Muscle layer of duodenum (tissue), 2 donors: ENCODE measurements around the gene CTPS2.

ENCODE experiments used
- H3K27ac ChIP-seq: one replicate; pipeline ENCODE4 v1.7.0; 2013; ENCODE audit warnings: mild to moderate bottlenecking, low read length
- H3K27me3 ChIP-seq: one replicate; pipeline ENCODE4 v1.7.0; 2013; ENCODE audit warnings: low read depth, mild to moderate bottlenecking, control low read depth, low read length
- H3K36me3 ChIP-seq, 2 donors: one replicate each; pipeline ENCODE4 v1.7.0; 2013; ENCODE audit warnings: low read length in 2 of 2, control low read depth in 1 of 2, mild to moderate bottlenecking in 1 of 2; ENCODE audit not compliant: insufficient read depth in 2 of 2, control insufficient read depth in 1 of 2
- H3K4me1 ChIP-seq, 2 donors: one replicate each; pipeline ENCODE4 v1.7.0; 2013; ENCODE audit warnings: low read length in 2 of 2, mild to moderate bottlenecking in 2 of 2, control low read depth in 1 of 2, moderate library complexity in 1 of 2; ENCODE audit not compliant: insufficient read depth in 2 of 2, control insufficient read depth in 1 of 2
- H3K4me3 ChIP-seq, 2 donors: one replicate each; pipeline ENCODE4 v1.7.0; 2013; ENCODE audit warnings: low read length in 2 of 2, low read depth in 1 of 2, mild to moderate bottlenecking in 1 of 2
- H3K9me3 ChIP-seq, 2 donors: one replicate each; pipeline ENCODE4 v1.7.0; 2013; ENCODE audit warnings: low read length in 2 of 2, control low read depth in 1 of 2, mild to moderate bottlenecking in 1 of 2; ENCODE audit not compliant: control insufficient read depth in 1 of 2
- donor health status: healthy.

Gene CTPS2

DNA sequence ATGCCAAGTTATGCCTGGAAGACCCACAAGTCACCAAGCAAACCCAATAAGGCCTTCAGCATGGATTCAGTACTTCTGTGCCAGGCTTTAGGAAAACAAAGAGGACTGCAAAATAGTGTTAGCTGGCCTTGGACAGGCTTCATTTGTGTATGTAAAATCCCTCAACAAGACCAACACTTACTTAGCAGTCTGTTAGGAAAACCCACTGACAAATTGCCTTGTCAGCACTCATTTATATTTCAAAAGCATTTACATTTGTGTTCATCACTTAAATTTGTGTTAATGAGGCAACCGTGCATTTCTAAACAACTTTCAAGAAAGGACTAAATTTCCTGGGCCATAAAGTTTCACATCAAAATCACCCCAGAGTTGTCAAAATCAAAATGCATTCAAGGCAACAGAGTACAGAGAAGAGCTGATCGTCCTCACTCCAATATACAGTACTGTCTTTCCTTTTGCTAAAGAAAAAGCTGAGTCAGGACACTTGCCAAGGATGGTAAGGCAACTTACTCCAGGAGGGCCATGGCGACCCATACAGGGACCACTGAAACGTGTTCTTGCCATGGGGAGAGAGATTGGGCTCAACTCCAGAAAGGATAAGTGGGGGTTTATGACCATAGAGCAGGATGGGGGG lies 61.0 kb downstream of the CTPS2 start:
- Histone ChIP-seq H3K27ac (no peak overlapping the region), H3K27me3 (no peaks in the 10 kb centered on the region), H3K9me3 (no peaks in the 10 kb centered on the region), H3K4me1 (no peaks in the 10 kb centered on the region), H3K36me3 (no peaks in the 10 kb centered on the region), H3K4me3 (no peak overlapping the region)

DNA sequence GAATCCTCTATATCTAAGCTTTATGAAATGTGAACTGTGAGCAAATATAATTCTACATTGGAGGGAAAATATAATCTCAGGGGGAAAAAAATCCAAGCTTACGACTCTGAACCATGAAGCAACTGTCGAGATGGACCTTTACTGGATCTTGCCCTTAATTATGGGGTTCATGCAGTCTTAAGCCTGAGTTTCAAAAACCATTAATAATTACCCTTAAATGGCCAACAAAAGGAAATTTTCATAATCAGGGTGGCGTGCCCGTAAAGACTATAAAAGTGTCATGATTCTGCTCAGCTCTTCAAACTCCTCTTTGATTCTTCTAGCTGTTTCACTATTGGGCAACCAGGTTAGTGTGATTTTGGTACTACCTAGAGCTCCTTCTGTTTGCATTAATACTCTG lies 62.6 kb downstream of the CTPS2 start, which contains the start of gene S100G:
S100G (plus strand) TSS at position 301 of the 400 bp plus-strand sequence. CDS start 849 bp downstream, outside the sequence.
- H3K4me1 ChIP-seq = no peaks in the 10 kb centered on the region

DNA sequence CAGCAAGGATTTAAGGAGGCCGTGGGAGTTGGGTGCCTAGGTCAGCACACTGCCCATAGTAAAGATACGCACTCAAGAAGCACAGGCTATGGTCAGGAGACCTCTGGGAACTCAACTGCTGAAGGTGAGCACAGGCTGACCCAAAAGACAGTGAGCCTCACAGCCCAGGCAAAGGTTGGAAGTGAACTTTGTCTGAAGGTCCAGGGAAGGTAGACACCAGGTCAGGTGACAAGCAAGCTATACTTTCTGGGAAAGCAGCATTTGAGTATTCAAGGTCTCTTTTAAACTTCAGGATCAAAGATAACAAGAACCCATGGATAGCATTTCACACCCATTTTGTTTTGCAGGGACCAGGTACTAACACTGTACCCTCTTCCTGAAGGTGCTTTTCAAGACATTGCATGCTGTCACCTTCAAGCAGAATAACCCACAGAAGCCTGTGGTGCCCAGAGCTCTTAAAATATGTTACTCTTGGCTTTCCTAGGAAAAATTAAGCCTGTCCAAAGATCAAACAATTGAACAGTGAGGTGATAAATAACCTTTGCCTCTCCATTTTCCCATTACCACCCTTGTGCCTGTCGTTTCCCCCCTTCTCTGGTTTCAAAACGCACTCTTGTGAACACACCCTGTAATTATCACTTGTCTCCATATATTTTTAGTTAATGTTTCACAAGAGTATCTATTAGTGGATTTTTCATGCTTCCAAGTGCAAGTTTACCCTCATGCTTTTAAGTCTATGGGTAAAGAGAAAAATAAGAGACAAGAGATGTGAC lies 65.9 kb downstream of the CTPS2 start:
- H3K9me3 ChIP-seq = no peaks in the 10 kb centered on the region
- H3K27me3 ChIP-seq = no peaks in the 10 kb centered on the region
- H3K4me3 ChIP-seq = no peak overlapping the region
- H3K27ac ChIP-seq = no peak overlapping the region
- no peaks in the 10 kb centered on the region for H3K4me1 ChIP-seq
- H3K36me3 ChIP-seq = no peaks in the 10 kb centered on the region

More for the DNA sequence above, 62.6 kb downstream of the CTPS2 start, which contains the start of gene S100G:
- Histone ChIP-seq H3K27me3 (no peaks in the 10 kb centered on the region), H3K36me3 (no peaks in the 10 kb centered on the region), H3K4me3 (no peak within 1 kb of the TSS), H3K27ac (no peak within 1 kb of the TSS), H3K9me3 (no peaks in the 10 kb centered on the region)

DNA sequence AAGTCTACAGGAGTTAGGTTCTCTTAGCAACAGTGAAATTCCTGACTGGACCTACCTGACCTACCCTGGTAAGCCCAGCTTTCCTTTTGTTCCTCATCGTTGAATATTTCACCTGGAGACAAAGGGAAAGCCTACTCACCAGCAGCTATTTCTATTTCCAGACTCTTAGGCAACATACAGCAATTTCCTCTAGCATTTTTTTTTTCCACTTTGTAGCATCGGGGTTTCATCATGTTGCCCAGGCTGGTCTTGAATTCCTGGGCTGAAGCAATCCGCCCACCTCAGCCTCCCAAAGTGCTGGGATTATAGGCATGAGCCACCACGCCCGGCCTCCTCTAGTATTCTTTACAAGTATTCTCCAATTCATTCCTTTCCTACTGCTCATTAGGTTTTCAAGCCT lies 69.3 kb downstream of the CTPS2 start:
- H3K27me3 ChIP-seq = no peaks in the 10 kb centered on the region
- H3K9me3 ChIP-seq = no peaks in the 10 kb centered on the region
- no peak overlapping the region for H3K27ac ChIP-seq
- no peak overlapping the region for H3K4me3 ChIP-seq
- H3K4me1 ChIP-seq = no peaks in the 10 kb centered on the region
- peaks cover 0 to 5% of the 10 kb centered on the region in 2 donors for H3K36me3 ChIP-seq

DNA sequence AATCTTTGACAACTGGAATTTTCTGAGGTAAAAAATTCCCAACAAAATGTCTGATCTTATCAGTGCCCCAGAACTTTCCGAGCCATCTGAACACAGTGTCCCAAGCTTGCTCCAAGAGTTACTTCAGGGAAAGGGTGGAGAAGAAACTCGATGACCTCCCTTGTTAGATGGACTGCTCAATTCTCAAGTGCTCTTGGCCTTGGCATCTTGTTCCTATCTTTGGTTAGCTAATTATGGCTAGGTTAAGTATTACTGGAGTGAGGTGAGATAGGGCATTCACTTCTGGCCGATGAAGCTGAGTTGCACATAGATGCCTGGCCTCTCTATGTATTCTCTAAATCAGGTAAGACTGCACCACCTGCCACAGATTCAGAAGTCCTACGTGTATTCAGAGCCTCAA lies 71.6 kb downstream of the CTPS2 start:
- Histone ChIP-seq H3K9me3 (no peaks in the 10 kb centered on the region), H3K27me3 (no peaks in the 10 kb centered on the region), H3K4me3 (no peak overlapping the region), H3K27ac (no peak overlapping the region), H3K36me3 (peaks cover 0 to 5% of the 10 kb centered on the region in 2 donors), H3K4me1 (no peaks in the 10 kb centered on the region)

DNA sequence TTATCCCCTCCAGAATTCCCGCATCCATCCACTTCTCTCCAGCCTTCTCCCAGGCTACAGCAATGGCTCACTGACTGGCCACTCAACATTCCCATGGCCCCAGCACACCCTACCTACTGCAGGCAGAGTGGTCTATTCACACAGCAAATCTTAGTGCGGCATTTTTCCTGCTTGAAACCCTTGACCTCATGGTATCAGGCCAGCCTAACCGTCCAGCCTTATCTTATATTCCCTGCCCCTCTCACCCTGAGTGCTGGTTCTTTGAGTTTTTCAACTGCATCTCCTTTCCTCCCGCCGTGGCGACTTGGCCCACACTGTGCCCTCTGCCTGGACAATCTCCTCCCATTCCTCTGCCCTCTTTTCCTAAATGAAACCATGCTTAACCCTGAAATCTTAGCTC lies 72.5 kb downstream of the CTPS2 start:
- no peak overlapping the region for H3K27ac ChIP-seq
- peaks cover 0 to 5% of the 10 kb centered on the region in 2 donors for H3K36me3 ChIP-seq
- H3K27me3 ChIP-seq = no peaks in the 10 kb centered on the region
- no peak overlapping the region for H3K4me3 ChIP-seq
- H3K9me3 ChIP-seq = no peaks in the 10 kb centered on the region
- H3K4me1 ChIP-seq = no peaks in the 10 kb centered on the region

DNA sequence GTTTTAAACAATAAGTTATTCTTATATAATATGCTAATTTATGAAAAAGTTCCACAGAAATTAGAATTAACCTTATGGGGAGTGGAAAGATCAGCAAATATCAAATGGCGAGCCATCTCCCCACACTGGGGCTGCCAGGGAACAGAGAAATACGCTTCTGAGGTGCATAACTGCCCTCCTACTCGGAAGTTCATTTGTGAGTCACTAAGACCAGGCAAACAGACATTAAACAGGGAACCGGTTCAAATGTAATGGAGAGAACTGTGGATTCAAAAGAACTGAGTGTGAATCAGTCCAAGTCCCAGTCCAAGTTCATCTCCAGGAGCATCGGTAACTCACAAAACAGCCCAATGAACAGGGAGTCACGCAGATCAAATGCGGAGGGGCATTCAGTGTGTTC lies 73.9 kb downstream of the CTPS2 start:
- H3K36me3 ChIP-seq = peaks cover 0 to 5% of the 10 kb centered on the region in 2 donors
- no peaks in the 10 kb centered on the region for H3K27me3 ChIP-seq
- no peak overlapping the region for H3K27ac ChIP-seq
- H3K4me1 ChIP-seq = no peaks in the 10 kb centered on the region
- H3K4me3 ChIP-seq = no peak overlapping the region
- H3K9me3 ChIP-seq = no peaks in the 10 kb centered on the region

DNA sequence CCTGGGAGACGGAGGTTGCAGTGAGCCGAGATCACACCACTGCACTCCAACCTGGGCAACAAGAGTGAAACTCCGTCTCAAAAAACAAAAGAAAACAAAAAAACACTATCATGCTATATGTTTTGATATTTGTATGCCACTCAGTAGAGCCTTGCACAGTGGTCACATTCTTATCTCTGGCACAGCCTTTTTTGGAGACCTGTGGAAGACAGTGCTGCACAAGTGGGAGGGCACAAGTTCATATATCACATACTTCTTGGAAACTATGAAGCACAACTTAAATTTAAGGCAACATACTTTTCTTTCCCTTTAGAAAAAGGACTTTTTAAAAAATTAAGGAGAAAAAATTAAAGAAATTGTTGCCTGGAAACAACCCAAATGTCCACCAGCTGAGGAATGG lies 76.9 kb downstream of the CTPS2 start:
- no peaks in the 10 kb centered on the region for H3K27me3 ChIP-seq
- no peaks in the 10 kb centered on the region for H3K4me1 ChIP-seq
- no peak overlapping the region for H3K4me3 ChIP-seq
- H3K36me3 ChIP-seq = peaks cover 0 to 5% of the 10 kb centered on the region in 2 donors
- no peak overlapping the region for H3K27ac ChIP-seq
- H3K9me3 ChIP-seq = no peaks in the 10 kb centered on the region

DNA sequence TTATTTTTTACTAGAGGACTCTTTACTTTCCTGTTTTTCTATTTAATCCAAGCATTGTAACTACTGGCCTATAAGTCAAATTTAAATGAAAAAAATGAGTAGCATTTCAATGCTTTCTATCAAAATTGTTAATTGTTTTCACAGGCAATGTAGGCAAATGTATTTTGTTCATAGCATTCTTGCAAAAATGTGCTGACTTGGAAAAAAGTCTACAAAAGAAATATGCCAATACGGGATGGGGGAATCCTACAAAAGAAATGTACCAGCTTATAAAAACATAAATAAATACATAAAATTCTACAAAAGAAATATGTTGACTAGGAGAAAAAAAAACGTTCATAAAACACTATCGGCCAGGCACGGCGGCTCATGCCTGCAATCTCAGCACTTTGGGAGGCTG lies 77.4 kb downstream of the CTPS2 start:
- Histone ChIP-seq H3K9me3 (no peaks in the 10 kb centered on the region), H3K4me1 (no peaks in the 10 kb centered on the region), H3K36me3 (peaks cover 0 to 5% of the 10 kb centered on the region in 2 donors), H3K4me3 (no peak overlapping the region), H3K27me3 (no peaks in the 10 kb centered on the region), H3K27ac (no peak overlapping the region)

DNA sequence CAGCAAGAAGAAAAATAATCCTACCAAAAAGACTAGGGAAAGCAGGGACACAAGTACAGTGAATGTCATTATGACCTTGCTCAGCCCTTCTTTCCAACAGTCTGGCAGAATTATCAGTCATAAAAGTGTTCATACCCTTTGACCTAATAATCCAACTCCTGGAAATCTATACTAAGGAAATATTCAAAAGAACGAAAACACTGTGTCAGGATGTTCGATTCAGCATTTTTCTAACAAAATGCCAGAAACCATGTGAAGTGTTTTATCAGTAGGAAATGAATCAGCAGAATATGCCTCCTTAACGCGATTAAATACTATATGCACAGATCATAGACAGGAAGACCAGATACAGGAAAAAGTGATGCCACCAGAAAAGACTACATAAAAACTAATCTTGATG lies 78.7 kb downstream of the CTPS2 start:
- H3K27me3 ChIP-seq = no peaks in the 10 kb centered on the region
- H3K36me3 ChIP-seq = peaks cover 0 to 3% of the 10 kb centered on the region in 2 donors
- no peak overlapping the region for H3K4me3 ChIP-seq
- no peaks in the 10 kb centered on the region for H3K4me1 ChIP-seq
- H3K27ac ChIP-seq = no peak overlapping the region
- H3K9me3 ChIP-seq = no peaks in the 10 kb centered on the region

DNA sequence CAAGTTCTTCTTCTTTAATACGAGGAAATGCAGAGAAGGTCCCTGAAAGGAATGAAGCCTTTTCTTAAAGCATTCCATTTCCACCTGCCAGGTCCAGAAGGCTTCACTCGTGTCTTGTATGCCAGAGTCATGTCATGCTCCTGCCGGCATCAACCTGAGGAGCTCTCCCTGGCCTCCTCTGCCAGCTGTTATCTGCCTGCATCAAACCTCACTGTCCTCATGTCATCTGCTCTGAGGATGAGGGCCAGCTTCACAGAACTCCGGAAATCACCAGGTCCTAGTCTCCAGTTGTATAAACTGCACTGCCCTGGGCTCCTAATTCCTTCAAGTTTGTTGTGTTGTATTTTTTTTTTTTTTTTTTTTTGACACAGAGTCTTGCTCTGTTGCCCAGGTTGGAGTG lies 82.6 kb downstream of the CTPS2 start:
- H3K4me1 ChIP-seq = no peaks in the 10 kb centered on the region
- no peak overlapping the region for H3K4me3 ChIP-seq
- H3K36me3 ChIP-seq = no peaks in the 10 kb centered on the region
- H3K27ac ChIP-seq = no peak overlapping the region
- H3K27me3 ChIP-seq = no peaks in the 10 kb centered on the region
- no peaks in the 10 kb centered on the region for H3K9me3 ChIP-seq
